ENCODE data around the gene TMC1.

Gene TMC1

DNA sequence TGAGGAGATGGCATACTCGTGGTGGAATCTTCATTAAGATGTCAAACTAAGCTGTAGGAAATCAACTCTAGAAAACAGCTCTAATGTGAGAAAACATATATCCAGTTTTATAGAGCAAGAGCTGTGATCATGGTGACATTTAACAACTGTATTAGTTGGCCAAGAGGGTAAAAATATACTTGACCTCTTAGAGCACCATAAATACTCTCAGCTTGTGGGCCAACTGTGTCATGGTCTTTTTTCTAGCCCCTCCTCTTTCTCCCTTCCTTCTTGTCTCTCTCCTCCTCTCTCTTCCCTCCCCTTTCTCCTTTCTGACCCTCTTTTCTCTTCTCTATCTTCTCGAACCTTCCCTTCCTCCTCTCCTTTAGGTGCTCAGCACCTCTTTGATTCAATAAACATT, 54.7 kb downstream of the TMC1 start:
- CTCF ChIA-PET = interaction anchor here (0.6 to 1.5 kb wide), 6 partner anchors 10 to 812 kb away, joined by 3 to 4 read pairs (median 4); no protein-coding TSS in a partner anchor
- POLR2A ChIA-PET = no interaction called here
- TF ChIP-seq INSM2 (tag by site-specific recombination; IDR thresholded peaks at IDR 0.05) (no peak), ZNF274 (IDR thresholded peaks at IDR 0.05; ENCODE audit: low read length) (no peak), ZNF274 (tag by site-specific recombination; IDR thresholded peaks at IDR 0.05; ENCODE audit: borderline replicate concordance) (no peak), ZNF645 (tag by site-specific recombination; IDR thresholded peaks at IDR 0.05) (no peak), SP2 (tag by site-specific recombination; IDR thresholded peaks at IDR 0.05) (no peak)
- TF ChIP-seq, protein P1, sequence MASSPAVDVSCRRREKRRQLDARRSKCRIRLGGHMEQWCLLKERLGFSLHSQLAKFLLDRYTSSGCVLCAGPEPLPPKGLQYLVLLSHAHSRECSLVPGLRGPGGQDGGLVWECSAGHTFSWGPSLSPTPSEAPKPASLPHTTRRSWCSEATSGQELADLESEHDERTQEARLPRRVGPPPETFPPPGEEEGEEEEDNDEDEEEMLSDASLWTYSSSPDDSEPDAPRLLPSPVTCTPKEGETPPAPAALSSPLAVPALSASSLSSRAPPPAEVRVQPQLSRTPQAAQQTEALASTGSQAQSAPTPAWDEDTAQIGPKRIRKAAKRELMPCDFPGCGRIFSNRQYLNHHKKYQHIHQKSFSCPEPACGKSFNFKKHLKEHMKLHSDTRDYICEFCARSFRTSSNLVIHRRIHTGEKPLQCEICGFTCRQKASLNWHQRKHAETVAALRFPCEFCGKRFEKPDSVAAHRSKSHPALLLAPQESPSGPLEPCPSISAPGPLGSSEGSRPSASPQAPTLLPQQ (tag by site-specific recombination; IDR thresholded peaks at IDR 0.05) = no peak
- TF ChIP-seq, protein P2, sequence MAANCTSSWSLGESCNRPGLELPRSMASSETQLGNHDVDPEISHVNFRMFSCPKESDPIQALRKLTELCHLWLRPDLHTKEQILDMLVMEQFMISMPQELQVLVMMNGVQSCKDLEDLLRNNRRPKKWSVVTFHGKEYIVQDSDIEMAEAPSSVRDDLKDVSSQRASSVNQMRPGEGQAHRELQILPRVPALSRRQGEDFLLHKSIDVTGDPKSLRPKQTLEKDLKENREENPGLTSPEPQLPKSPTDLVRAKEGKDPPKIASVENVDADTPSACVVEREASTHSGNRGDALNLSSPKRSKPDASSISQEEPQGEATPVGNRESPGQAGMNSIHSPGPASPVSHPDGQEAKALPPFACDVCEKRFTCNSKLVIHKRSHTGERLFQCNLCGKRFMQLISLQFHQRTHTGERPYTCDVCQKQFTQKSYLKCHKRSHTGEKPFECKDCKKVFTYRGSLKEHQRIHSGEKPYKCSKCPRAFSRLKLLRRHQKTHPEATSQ (tag by site-specific recombination; IDR thresholded peaks at IDR 0.05) = no peak
- no peaks in the 10 kb centered on the region for H3K9me3 ChIP-seq (ENCODE audit: control insufficient read depth, insufficient read depth, low read depth, low read length)
- no peak overlapping the region for H3K4me3 ChIP-seq (ENCODE audit: low read depth, low read length)
- H3K4me1 ChIP-seq (ENCODE audit: control insufficient read depth, insufficient read depth, low read length) = no peaks in the 10 kb centered on the region
- H3K27ac ChIP-seq (ENCODE audit: extremely low read depth, low read depth, low read length) = no peak overlapping the region
- H3K36me3 ChIP-seq (ENCODE audit: control insufficient read depth in 2 of 2, insufficient read depth in 1 of 2, low read length in 2 of 2) = no peaks in the 10 kb centered on the region

DNA sequence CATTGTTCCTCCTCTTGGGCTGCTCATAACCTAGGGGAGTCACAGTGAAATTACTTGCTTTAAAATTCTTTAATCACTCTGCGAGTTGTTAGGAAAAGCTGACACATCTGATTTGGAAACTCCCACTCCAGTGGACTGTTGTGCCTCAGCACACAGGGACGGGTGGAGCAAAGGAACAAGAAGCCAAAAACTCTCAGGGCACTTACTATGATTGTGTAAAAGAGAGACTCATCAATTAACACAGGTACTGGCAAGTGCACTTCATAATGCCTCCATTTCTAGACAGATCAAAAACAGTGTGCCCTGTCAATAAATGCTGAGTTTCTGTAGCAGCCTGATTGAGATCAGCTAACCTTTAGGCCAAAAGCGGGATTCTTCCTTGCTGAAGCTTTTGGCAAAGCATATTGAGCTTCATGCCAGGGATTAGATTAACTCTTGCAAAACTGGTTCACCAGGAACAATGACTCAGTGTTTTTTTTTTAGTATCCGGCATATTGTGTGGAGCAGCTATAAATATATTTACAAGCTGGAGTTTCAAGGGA, 55.9 kb downstream of the TMC1 start:
- Histone ChIP-seq H3K9me3 (ENCODE audit: control insufficient read depth, insufficient read depth, low read depth, low read length) (no peaks in the 10 kb centered on the region), H3K27ac (ENCODE audit: extremely low read depth, low read depth, low read length) (no peak overlapping the region), H3K4me3 (ENCODE audit: low read depth, low read length) (no peak overlapping the region), H3K36me3 (ENCODE audit: control insufficient read depth in 2 of 2, insufficient read depth in 1 of 2, low read length in 2 of 2) (no peaks in the 10 kb centered on the region), H3K4me1 (ENCODE audit: control insufficient read depth, insufficient read depth, low read length) (no peaks in the 10 kb centered on the region)
- POLR2A ChIA-PET = no interaction called here
- CTCF ChIA-PET = interaction anchor here (0.6 to 1.5 kb wide), 6 partner anchors 9 to 450 kb away, joined by 3 to 4 read pairs (median 4); no protein-coding TSS in a partner anchor
- TF ChIP-seq ZNF624 (tag by site-specific recombination; IDR thresholded peaks at IDR 0.05) = no peak
- TF ChIP-seq YY2 (tag by site-specific recombination; IDR thresholded peaks at IDR 0.05) = no peak
- TF ChIP-seq ZBTB11 (tag by site-specific recombination; conservative IDR thresholded peaks at IDR 0.05; ENCODE audit: low read depth) = no peak
- TF ChIP-seq ZNF350 (tag by site-specific recombination; IDR thresholded peaks at IDR 0.05) = no peak
- TF ChIP-seq ZNF2 (tag by site-specific recombination; IDR thresholded peaks at IDR 0.05) = no peak
- TF ChIP-seq ZNF121 (tag by site-specific recombination; IDR thresholded peaks at IDR 0.05) = no peak
- TF ChIP-seq ZNF223 (tag by site-specific recombination; IDR thresholded peaks at IDR 0.05) = no peak
- TF ChIP-seq, protein P3, sequence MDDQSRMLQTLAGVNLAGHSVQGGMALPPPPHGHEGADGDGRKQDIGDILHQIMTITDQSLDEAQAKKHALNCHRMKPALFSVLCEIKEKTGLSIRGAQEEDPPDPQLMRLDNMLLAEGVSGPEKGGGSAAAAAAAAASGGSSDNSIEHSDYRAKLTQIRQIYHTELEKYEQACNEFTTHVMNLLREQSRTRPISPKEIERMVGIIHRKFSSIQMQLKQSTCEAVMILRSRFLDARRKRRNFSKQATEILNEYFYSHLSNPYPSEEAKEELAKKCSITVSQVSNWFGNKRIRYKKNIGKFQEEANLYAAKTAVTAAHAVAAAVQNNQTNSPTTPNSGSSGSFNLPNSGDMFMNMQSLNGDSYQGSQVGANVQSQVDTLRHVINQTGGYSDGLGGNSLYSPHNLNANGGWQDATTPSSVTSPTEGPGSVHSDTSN (CRISPR knock-in tag; IDR thresholded peaks at IDR 0.05) = no peak
- TF ChIP-seq ZNF514 (tag by site-specific recombination; IDR thresholded peaks at IDR 0.05) = no peak
- no peak for TF ChIP-seq MZF1 (tag by site-specific recombination; IDR thresholded peaks at IDR 0.05; ENCODE audit: borderline replicate concordance)
- no peak for TF ChIP-seq ZNF214 (tag by site-specific recombination; IDR thresholded peaks at IDR 0.05; ENCODE audit: borderline replicate concordance)
- TF ChIP-seq ZSCAN16 (tag by site-specific recombination; IDR thresholded peaks at IDR 0.05) = no peak
- TF ChIP-seq ZBTB26 (tag by site-specific recombination; optimal IDR thresholded peaks at IDR 0.05) = no peak
- TF ChIP-seq ZNF664 (tag by site-specific recombination; IDR thresholded peaks at IDR 0.05) = no peak
- TF ChIP-seq ZNF660 (tag by site-specific recombination; IDR thresholded peaks at IDR 0.05) = no peak
